Measurements from ENCODE around the gene OSBPL5.

OSBPL5 gene

GRCh38 chr11:3167143-3168119 is 2.3 kb upstream of the OSBPL5 start:
- 89% methylated on average over 20 of the region's 20 CpGs for WGBS (ENCODE audit: insufficient coverage)
- Histone ChIP-seq H3K36me3 (ENCODE audit: control insufficient read depth in 4 of 4, insufficient read depth in 4 of 4, low read length in 3 of 4) (no peaks in the 10 kb centered on the region), H3K27me3 (replicated peaks in 2 of 5; ENCODE audit: control insufficient read depth in 4 of 5, insufficient read depth in 5 of 5, low read length in 4 of 5) (peaks cover 0 to 2% (median 0%) of the 10 kb centered on the region in 5 experiments), H3K4me3 (ENCODE audit: control insufficient read depth in 1 of 7, extremely low read depth in 1 of 7, insufficient read depth in 4 of 7, low read depth in 2 of 7, low read length in 6 of 7) (no peak overlapping the region), H3K27ac (ENCODE audit: insufficient read depth in 1 of 2, low read depth in 1 of 2, low read length in 2 of 2, poor library complexity in 1 of 2, severe bottlenecking in 2 of 2) (no peak overlapping the region), H3K4me1 (ENCODE audit: control extremely low read depth in 1 of 4, control insufficient read depth in 4 of 4, insufficient read depth in 4 of 4, low read length in 3 of 4) (peaks cover 0 to 46% (median 42%) of the 10 kb centered on the region in 4 experiments), H3K9me3 (ENCODE audit: control extremely low read depth in 1 of 5, control insufficient read depth in 4 of 5, insufficient read depth in 2 of 5, low read depth in 1 of 5, low read length in 4 of 5) (no peaks in the 10 kb centered on the region)
- POLR2A ChIA-PET = no interaction called here
- DNase-seq = peak in 1 of 3 donors; percentile 23
- CTCF ChIA-PET = no interaction called here

- Histone ChIP-seq H3K27ac (ENCODE audit: insufficient read depth in 1 of 2, low read depth in 1 of 2, low read length in 2 of 2, poor library complexity in 1 of 2, severe bottlenecking in 2 of 2) (no peak overlapping the region), H3K4me3 (ENCODE audit: control insufficient read depth in 1 of 7, extremely low read depth in 1 of 7, insufficient read depth in 4 of 7, low read depth in 2 of 7, low read length in 6 of 7) (no peak overlapping the region), H3K36me3 (ENCODE audit: control insufficient read depth in 4 of 4, insufficient read depth in 4 of 4, low read length in 3 of 4) (no peaks in the 10 kb centered on the region), H3K4me1 (ENCODE audit: control extremely low read depth in 1 of 4, control insufficient read depth in 4 of 4, insufficient read depth in 4 of 4, low read length in 3 of 4) (peaks cover 0 to 46% (median 42%) of the 10 kb centered on the region in 4 experiments), H3K9me3 (ENCODE audit: control extremely low read depth in 1 of 5, control insufficient read depth in 4 of 5, insufficient read depth in 2 of 5, low read depth in 1 of 5, low read length in 4 of 5) (no peaks in the 10 kb centered on the region), H3K27me3 (replicated peaks in 2 of 5; ENCODE audit: control insufficient read depth in 4 of 5, insufficient read depth in 5 of 5, low read length in 4 of 5) (no peaks in the 10 kb centered on the region)
- CTCF ChIA-PET = interaction anchor here (0.8 kb wide), 1 partner anchor 31 kb away, joined by 3 read pairs; no protein-coding TSS in a partner anchor
- POLR2A ChIA-PET = no interaction called here
- 96% methylated on average over 23 of the region's 25 CpGs for WGBS (ENCODE audit: insufficient coverage)
- DNase-seq = no peak
These were observed 1.4 kb upstream of the OSBPL5 start for GRCh38 chr11:3166268-3167142.

GRCh38 chr11:3165916-3166267 is 782 bp upstream of the OSBPL5 start:
- Histone ChIP-seq H3K36me3 (ENCODE audit: control insufficient read depth in 4 of 4, insufficient read depth in 4 of 4, low read length in 3 of 4) (no peaks in the 10 kb centered on the region), H3K4me3 (ENCODE audit: control insufficient read depth in 1 of 7, extremely low read depth in 1 of 7, insufficient read depth in 4 of 7, low read depth in 2 of 7, low read length in 6 of 7) (peak overlapping the region in 1 of 7 experiments; percentile 83), H3K4me1 (ENCODE audit: control extremely low read depth in 1 of 4, control insufficient read depth in 4 of 4, insufficient read depth in 4 of 4, low read length in 3 of 4) (peaks cover 0 to 47% (median 44%) of the 10 kb centered on the region in 4 experiments), H3K27ac (ENCODE audit: insufficient read depth in 1 of 2, low read depth in 1 of 2, low read length in 2 of 2, poor library complexity in 1 of 2, severe bottlenecking in 2 of 2) (no peak overlapping the region), H3K27me3 (replicated peaks in 2 of 5; ENCODE audit: control insufficient read depth in 4 of 5, insufficient read depth in 5 of 5, low read length in 4 of 5) (no peaks in the 10 kb centered on the region), H3K9me3 (ENCODE audit: control extremely low read depth in 1 of 5, control insufficient read depth in 4 of 5, insufficient read depth in 2 of 5, low read depth in 1 of 5, low read length in 4 of 5) (no peaks in the 10 kb centered on the region)
- WGBS (ENCODE audit: insufficient coverage) = 86% methylated on average over 5 of the region's 5 CpGs
- DNase-seq = no peak
- ChIA-PET POLR2A (no interaction called here), CTCF (interaction anchor here (0.8 kb wide), 1 partner anchor 30 kb away, joined by 3 read pairs; no protein-coding TSS in a partner anchor)

GRCh38 chr11:3164552-3165151 is 458 bp downstream of the OSBPL5 start:
- H3K27me3 ChIP-seq (replicated peaks in 2 of 5; ENCODE audit: control insufficient read depth in 4 of 5, insufficient read depth in 5 of 5, low read length in 4 of 5) = no peaks in the 10 kb centered on the region
- ChIA-PET CTCF (no interaction called here), POLR2A (interaction anchor here (0.7 kb wide), 1 partner anchor 28 kb away, joined by 3 read pairs; no protein-coding TSS in a partner anchor)
- H3K27ac ChIP-seq (ENCODE audit: insufficient read depth in 1 of 2, low read depth in 1 of 2, low read length in 2 of 2, poor library complexity in 1 of 2, severe bottlenecking in 2 of 2) = peak overlapping the region in 1 of 2 experiments; percentile 43
- peak in 1 of 3 donors; percentile 26 for DNase-seq
- 0% methylated on average over 41 of the region's 46 CpGs for WGBS (ENCODE audit: insufficient coverage)
- H3K4me1 ChIP-seq (ENCODE audit: control extremely low read depth in 1 of 4, control insufficient read depth in 4 of 4, insufficient read depth in 4 of 4, low read length in 3 of 4) = peaks cover 0 to 51% (median 49%) of the 10 kb centered on the region in 4 experiments
- peak overlapping the region; percentile 38 to 87 (median 72) for H3K4me3 ChIP-seq (ENCODE audit: control insufficient read depth in 1 of 7, extremely low read depth in 1 of 7, insufficient read depth in 4 of 7, low read depth in 2 of 7, low read length in 6 of 7)
- H3K36me3 ChIP-seq (ENCODE audit: control insufficient read depth in 4 of 4, insufficient read depth in 4 of 4, low read length in 3 of 4) = no peaks in the 10 kb centered on the region
- H3K9me3 ChIP-seq (ENCODE audit: control extremely low read depth in 1 of 5, control insufficient read depth in 4 of 5, insufficient read depth in 2 of 5, low read depth in 1 of 5, low read length in 4 of 5) = no peaks in the 10 kb centered on the region

- peak in 2 of 3 donors; percentile 40 to 54 for DNase-seq
- WGBS (ENCODE audit: insufficient coverage) = 3% methylated on average over 6 of the region's 13 CpGs
- Histone ChIP-seq H3K27ac (ENCODE audit: insufficient read depth in 1 of 2, low read depth in 1 of 2, low read length in 2 of 2, poor library complexity in 1 of 2, severe bottlenecking in 2 of 2) (peak overlapping the region in 1 of 2 experiments; percentile 43), H3K9me3 (ENCODE audit: control extremely low read depth in 1 of 5, control insufficient read depth in 4 of 5, insufficient read depth in 2 of 5, low read depth in 1 of 5, low read length in 4 of 5) (no peaks in the 10 kb centered on the region), H3K4me1 (ENCODE audit: control extremely low read depth in 1 of 4, control insufficient read depth in 4 of 4, insufficient read depth in 4 of 4, low read length in 3 of 4) (peaks cover 0 to 46% (median 44%) of the 10 kb centered on the region in 4 experiments), H3K27me3 (replicated peaks in 2 of 5; ENCODE audit: control insufficient read depth in 4 of 5, insufficient read depth in 5 of 5, low read length in 4 of 5) (no peaks in the 10 kb centered on the region), H3K4me3 (ENCODE audit: control insufficient read depth in 1 of 7, extremely low read depth in 1 of 7, insufficient read depth in 4 of 7, low read depth in 2 of 7, low read length in 6 of 7) (peak overlapping the region; percentile 38 to 87 (median 72)), H3K36me3 (ENCODE audit: control insufficient read depth in 4 of 4, insufficient read depth in 4 of 4, low read length in 3 of 4) (no peaks in the 10 kb centered on the region)
- ChIA-PET CTCF (no interaction called here), POLR2A (no interaction called here)
These were observed 965 bp downstream of the OSBPL5 start for GRCh38 chr11:3164138-3164551.

GRCh38 chr11:3163241-3163981 is 1.7 kb downstream of the OSBPL5 start:
- peak overlapping the region in 5 of 7 experiments; percentile 70 to 87 (median 81) for H3K4me3 ChIP-seq (ENCODE audit: control insufficient read depth in 1 of 7, extremely low read depth in 1 of 7, insufficient read depth in 4 of 7, low read depth in 2 of 7, low read length in 6 of 7)
- H3K9me3 ChIP-seq (ENCODE audit: control extremely low read depth in 1 of 5, control insufficient read depth in 4 of 5, insufficient read depth in 2 of 5, low read depth in 1 of 5, low read length in 4 of 5) = no peaks in the 10 kb centered on the region
- CTCF ChIA-PET = interaction anchor here (0.9 to 1.7 kb wide), 4 partner anchors 15 to 44 kb away, joined by 3 read pairs; no protein-coding TSS in a partner anchor
- WGBS (ENCODE audit: insufficient coverage) = 63% methylated on average over 9 of the region's 15 CpGs
- POLR2A ChIA-PET = interaction anchor here (1.1 to 1.2 kb wide), 2 partner anchors 13 to 24 kb away, joined by 3 read pairs; no protein-coding TSS in a partner anchor
- H3K27me3 ChIP-seq (replicated peaks in 2 of 5; ENCODE audit: control insufficient read depth in 4 of 5, insufficient read depth in 5 of 5, low read length in 4 of 5) = no peaks in the 10 kb centered on the region
- H3K27ac ChIP-seq (ENCODE audit: insufficient read depth in 1 of 2, low read depth in 1 of 2, low read length in 2 of 2, poor library complexity in 1 of 2, severe bottlenecking in 2 of 2) = no peak overlapping the region
- H3K4me1 ChIP-seq (ENCODE audit: control extremely low read depth in 1 of 4, control insufficient read depth in 4 of 4, insufficient read depth in 4 of 4, low read length in 3 of 4) = peaks cover 0 to 41% (median 40%) of the 10 kb centered on the region in 4 experiments
- peak in 1 of 3 donors; percentile 35 for DNase-seq
- H3K36me3 ChIP-seq (ENCODE audit: control insufficient read depth in 4 of 4, insufficient read depth in 4 of 4, low read length in 3 of 4) = no peaks in the 10 kb centered on the region

Measured in common myeloid progenitor, CD34-positive (primary cell).